Ascending aorta (tissue), 2 donors: ENCODE results near the gene PDK2. TPM values are rescaled to one million over a fixed set of nuclear protein-coding genes. Genes with fewer than 3 reads are reported as not detected.

Source experiments
- DNase-seq, 2 donors: peaks; one replicate each; pipeline ENCODE4 v3.0.0-alpha.2; 2019; ENCODE audit warnings: low spot score in 2 of 2
- H3K27ac ChIP-seq, 2 donors: fragments of 200-600 bp; sonication (generic); one replicate each; pipeline ENCODE4 v1.5.1; 2016 to 2017; ENCODE audit warnings: mild to moderate bottlenecking in 1 of 2
- H3K27me3 ChIP-seq: fragments of 200-600 bp; sonication (generic); one replicate; pipeline ENCODE4 v1.5.1; 2017
- H3K36me3 ChIP-seq, 2 donors: fragments of 200-600 bp; sonication (generic); one replicate each; pipeline ENCODE4 v1.5.1; 2016
- H3K4me1 ChIP-seq, 2 donors: fragments of 200-600 bp; sonication (generic); one replicate each; pipeline ENCODE4 v1.5.1; 2016 to 2017; ENCODE audit warnings: mild to moderate bottlenecking in 1 of 2
- H3K4me3 ChIP-seq, 2 donors: fragments of 200-600 bp; sonication (generic); one replicate each; pipeline ENCODE4 v1.5.1; 2016 to 2017; ENCODE audit warnings: mild to moderate bottlenecking in 1 of 2
- H3K9me3 ChIP-seq, 2 donors: fragments of 200-600 bp; sonication (generic); one replicate each; pipeline ENCODE4 v1.5.1; 2016
- CTCF ChIP-seq, 3 experiments: fragments of 200-600 bp in 2 of 3; fragments of 450-650 bp in 1 of 3; sonication (generic) in 2 of 3; IDR thresholded peaks; one replicate each; pipeline ENCODE4 v1.5.1; 2016 to 2019; ENCODE audit warnings: antibody characterized with exemption in 3 of 3, mild to moderate bottlenecking in 1 of 3, moderate library complexity in 1 of 3
- intact Hi-C: fragments of 100-400 bp; cut with DNase I; formaldehyde crosslinking; loops from one replicate; pipeline ENCODE4 v1.15.1; 2023
- total RNA-seq: library from RNA; depleted of rRNA; stranded (reverse); fragments of >200 nt; gene quantifications from one replicate; pipeline ENCODE4 v1.1.0, GENCODE V29; 2016

PDK2 gene
- total RNA-seq, 1 donor from 2014 or later, result 73.5 TPM

DNA sequence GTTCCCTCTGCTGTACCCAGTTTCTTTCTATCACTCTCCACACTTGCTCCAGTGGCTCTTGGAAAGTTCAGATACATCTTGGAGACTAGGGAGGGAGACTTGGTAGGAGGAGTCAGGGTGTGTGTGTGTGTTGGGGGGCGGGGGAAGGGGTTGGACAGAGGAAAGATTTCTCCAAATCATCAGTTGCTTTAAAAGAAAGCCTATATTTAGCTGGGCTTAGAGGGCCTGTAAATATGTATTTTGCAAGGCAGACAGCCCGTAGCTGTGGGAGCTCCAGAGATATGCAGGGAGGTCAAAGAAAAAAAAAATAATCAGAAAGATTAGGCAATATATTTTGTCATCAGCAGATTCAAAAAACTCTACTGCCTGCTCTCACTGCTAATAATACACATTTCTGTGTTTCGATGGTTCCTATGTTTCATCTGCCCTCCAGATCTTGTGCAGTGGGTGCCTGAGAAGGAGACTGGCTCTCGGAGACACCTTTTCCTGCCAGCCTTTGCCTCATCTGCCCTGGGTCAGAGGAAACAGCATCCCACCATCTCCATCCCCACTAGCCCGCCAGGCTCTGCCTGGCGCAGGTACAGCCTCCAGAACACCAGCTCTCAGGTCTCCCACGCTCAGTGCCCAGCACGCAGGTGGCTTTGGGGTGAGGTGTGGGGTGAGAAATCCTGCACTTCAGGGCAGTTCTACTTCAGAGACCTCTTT, 60.1 kb downstream of the PDK2 start:
- H3K36me3 ChIP-seq, result no peaks in the 10 kb centered on the region

GRCh38 chr17:50157891-50158290, 62.7 kb downstream of the PDK2 start:
- Histone ChIP-seq H3K27me3 (no peaks in the 10 kb centered on the region), H3K36me3 (no peaks in the 10 kb centered on the region), H3K27ac (peak overlapping the region; percentile 51 to 93), H3K9me3 (no peaks in the 10 kb centered on the region), H3K4me3 (no peak overlapping the region), H3K4me1 (peaks cover 18 to 47% of the 10 kb centered on the region in 2 donors)
- TF ChIP-seq CTCF (IDR thresholded peaks at IDR 0.05), result no peak
- intact Hi-C loops, result no loop called here
- no peak for DNase-seq

More for the DNA sequence above, 60.1 kb downstream of the PDK2 start:
- no peak for TF ChIP-seq CTCF (IDR thresholded peaks at IDR 0.05)
- intact Hi-C loops, result no loop called here
- Histone ChIP-seq H3K4me3 (peak overlapping the region; percentile 19 to 40), H3K27me3 (no peaks in the 10 kb centered on the region), H3K9me3 (no peaks in the 10 kb centered on the region), H3K4me1 (peaks cover 25 to 43% of the 10 kb centered on the region in 2 donors), H3K27ac (peak overlapping the region; percentile 91 to 93)
- peak in 1 of 2 donors; percentile 91 for DNase-seq

- H3K27ac ChIP-seq, result peak overlapping the region; percentile 80 to 89
- peak; percentile 67 to 96 for DNase-seq
- no peaks in the 10 kb centered on the region for H3K36me3 ChIP-seq
- intact Hi-C loops, result loop anchor here (1.0 to 2.0 kb wide), 4 partner anchors 9 to 66 kb away; partner anchors contain the start of gene PDK2
- peak overlapping the region; percentile 51 to 73 for H3K4me3 ChIP-seq
- peak; percentile 92 to 98 (median 94) for TF ChIP-seq CTCF (IDR thresholded peaks at IDR 0.05)
- no peaks in the 10 kb centered on the region for H3K27me3 ChIP-seq
- H3K4me1 ChIP-seq, result peaks cover 9 to 29% of the 10 kb centered on the region in 2 donors
- no peaks in the 10 kb centered on the region for H3K9me3 ChIP-seq
Measured at GRCh38 chr17:50161023-50161910, 66.1 kb downstream of the PDK2 start.

Other genes with a start within 250 kb of the PDK2 start
- gene TAC4, start 247.3 kb upstream of the PDK2 start, total RNA-seq, result not detected
- not detected for gene DLX4, start 126.2 kb upstream of the PDK2 start, total RNA-seq
- gene DLX3, start 100.1 kb upstream of the PDK2 start, total RNA-seq, result 1.6 TPM
- 222 TPM for gene ITGA3, start 39.2 kb upstream of the PDK2 start, total RNA-seq
- 3.2 TPM for gene SAMD14, start 34.8 kb downstream of the PDK2 start, total RNA-seq
- gene PPP1R9B, start 55.3 kb downstream of the PDK2 start, total RNA-seq, result 63.5 TPM
- gene SGCA, start 70.7 kb downstream of the PDK2 start, total RNA-seq, result 78.5 TPM
- gene COL1A1, start 106.3 kb downstream of the PDK2 start, total RNA-seq, result 547 TPM
- not detected for gene TMEM92, start 179.1 kb downstream of the PDK2 start, total RNA-seq